ENCODE measurements around the gene LAMB1. TPM values are rescaled to one million over a fixed set of nuclear protein-coding genes. Genes with fewer than 3 reads are reported as not detected.

LAMB1 gene
- total RNA-seq, 3 donors from 2014 or later: 82.0 to 165 (median 148) TPM

- TF ChIP-seq, protein P1, sequence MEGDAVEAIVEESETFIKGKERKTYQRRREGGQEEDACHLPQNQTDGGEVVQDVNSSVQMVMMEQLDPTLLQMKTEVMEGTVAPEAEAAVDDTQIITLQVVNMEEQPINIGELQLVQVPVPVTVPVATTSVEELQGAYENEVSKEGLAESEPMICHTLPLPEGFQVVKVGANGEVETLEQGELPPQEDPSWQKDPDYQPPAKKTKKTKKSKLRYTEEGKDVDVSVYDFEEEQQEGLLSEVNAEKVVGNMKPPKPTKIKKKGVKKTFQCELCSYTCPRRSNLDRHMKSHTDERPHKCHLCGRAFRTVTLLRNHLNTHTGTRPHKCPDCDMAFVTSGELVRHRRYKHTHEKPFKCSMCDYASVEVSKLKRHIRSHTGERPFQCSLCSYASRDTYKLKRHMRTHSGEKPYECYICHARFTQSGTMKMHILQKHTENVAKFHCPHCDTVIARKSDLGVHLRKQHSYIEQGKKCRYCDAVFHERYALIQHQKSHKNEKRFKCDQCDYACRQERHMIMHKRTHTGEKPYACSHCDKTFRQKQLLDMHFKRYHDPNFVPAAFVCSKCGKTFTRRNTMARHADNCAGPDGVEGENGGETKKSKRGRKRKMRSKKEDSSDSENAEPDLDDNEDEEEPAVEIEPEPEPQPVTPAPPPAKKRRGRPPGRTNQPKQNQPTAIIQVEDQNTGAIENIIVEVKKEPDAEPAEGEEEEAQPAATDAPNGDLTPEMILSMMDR (IDR thresholded peaks at IDR 0.05): no peak
- Histone ChIP-seq H3K4me1 (ENCODE audit: low read depth) (no peaks in the 10 kb centered on the region), H3K4me3 (no peak overlapping the region), H3K9me3 (no peaks in the 10 kb centered on the region), H3K36me3 (ENCODE audit: low read depth) (peaks cover 4% of the 10 kb centered on the region)
- intact Hi-C loops (cut with DNase I, micrococcal nuclease): no loop called here
- DNase-seq (no peak), ATAC-seq (no peak)
Measured at GRCh38 chr7:107978815-107979408, 24.0 kb downstream of the LAMB1 start.

- peaks cover 4% of the 10 kb centered on the region for H3K36me3 ChIP-seq (ENCODE audit: low read depth)
- TF ChIP-seq, protein P1 (IDR thresholded peaks at IDR 0.05): no peak
- intact Hi-C loops (cut with DNase I, micrococcal nuclease): no loop called here
Measured at GRCh38 chr7:107977048-107977447, 25.9 kb downstream of the LAMB1 start.

GRCh38 chr7:107976620-107977019 is 26.3 kb downstream of the LAMB1 start:
- H3K36me3 ChIP-seq (ENCODE audit: low read depth): peaks cover 4% of the 10 kb centered on the region
- intact Hi-C loops (cut with DNase I, micrococcal nuclease): no loop called here
- no peaks in the 10 kb centered on the region for H3K4me1 ChIP-seq (ENCODE audit: low read depth)
- ATAC-seq (no peak), DNase-seq (no peak)
- no peak overlapping the region for H3K4me3 ChIP-seq
- no peaks in the 10 kb centered on the region for H3K9me3 ChIP-seq
- TF ChIP-seq, protein P1 (IDR thresholded peaks at IDR 0.05): no peak

More at GRCh38 chr7:107977048-107977447, 25.9 kb downstream of the LAMB1 start:
- ATAC-seq (no peak), DNase-seq (no peak)
- Histone ChIP-seq H3K9me3 (no peaks in the 10 kb centered on the region), H3K4me1 (ENCODE audit: low read depth) (no peaks in the 10 kb centered on the region), H3K4me3 (no peak overlapping the region)

DNA sequence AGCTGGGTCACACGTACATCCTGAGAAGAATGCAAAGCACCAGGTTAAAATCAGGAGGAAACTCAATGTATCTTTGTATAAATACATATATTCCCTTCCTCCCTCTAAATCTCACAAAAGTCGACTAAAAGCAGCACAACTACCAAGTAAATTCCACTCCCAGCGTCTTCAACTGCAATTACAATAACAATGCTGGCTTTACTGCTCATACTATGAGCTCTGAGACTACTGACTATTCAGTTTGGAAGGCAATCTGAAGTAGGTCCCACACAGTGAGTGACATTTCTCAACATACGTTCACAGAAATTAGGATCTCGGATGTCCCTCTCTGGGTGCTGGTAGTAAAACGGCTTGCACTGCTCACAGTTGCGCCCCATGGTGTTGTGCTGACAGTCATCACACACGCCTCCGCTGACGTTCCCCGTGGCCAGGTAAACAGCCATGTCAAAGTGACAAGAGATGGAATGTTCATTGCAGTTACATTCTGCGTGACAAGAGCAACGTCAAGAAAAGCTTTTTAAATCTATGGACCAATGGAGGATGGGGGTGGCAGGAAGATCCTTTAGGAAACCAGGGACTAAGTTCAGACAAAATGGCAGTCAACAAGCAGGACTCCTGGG is 27.5 kb downstream of the LAMB1 start:
- Histone ChIP-seq H3K4me1 (ENCODE audit: low read depth) (no peaks in the 10 kb centered on the region), H3K9me3 (no peaks in the 10 kb centered on the region), H3K36me3 (ENCODE audit: low read depth) (peaks cover 4% of the 10 kb centered on the region), H3K4me3 (no peak overlapping the region)
- intact Hi-C loops (cut with DNase I, micrococcal nuclease): no loop called here
- ATAC-seq (no peak), DNase-seq (no peak)
- TF ChIP-seq, protein P1 (IDR thresholded peaks at IDR 0.05): no peak

DNA sequence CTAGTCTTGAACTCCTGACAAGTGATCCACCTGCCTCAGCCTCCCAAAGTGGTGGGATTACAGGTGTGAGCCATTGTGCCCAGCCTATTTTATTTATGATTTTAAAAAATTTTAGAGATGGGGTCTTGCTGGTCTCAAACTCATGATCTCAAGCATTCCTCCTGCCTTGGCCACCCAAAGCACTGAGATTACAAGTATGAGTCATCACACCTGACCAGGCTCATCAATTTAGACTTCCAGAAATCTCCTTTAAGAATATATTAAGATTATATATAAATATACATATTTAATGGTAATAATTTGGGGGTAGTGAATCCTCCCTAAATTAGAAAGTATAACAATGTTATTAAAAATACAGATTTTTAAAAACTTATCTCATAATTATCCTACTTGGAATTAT is 29.1 kb downstream of the LAMB1 start:
- intact Hi-C loops (cut with DNase I, micrococcal nuclease): no loop called here
- H3K9me3 ChIP-seq: no peaks in the 10 kb centered on the region
- peaks cover 4% of the 10 kb centered on the region for H3K36me3 ChIP-seq (ENCODE audit: low read depth)
- ATAC-seq: no peak
- H3K4me1 ChIP-seq (ENCODE audit: low read depth): no peaks in the 10 kb centered on the region
- no peak overlapping the region for H3K4me3 ChIP-seq
- TF ChIP-seq, protein P1 (IDR thresholded peaks at IDR 0.05): no peak
- no peak for DNase-seq
